NCI-H2107 (cell line): Measurements from ENCODE around the gene POLK.
"Not testable (repeated sequence)": the region's sequence is repeated elsewhere in the genome, so short reads cannot be mapped to it uniquely, and the experiment has no call there.

ENCODE experiments used
- DNase-seq: peaks from one replicate; lab custom pipeline; 2025; lab: John Stamatoyannopoulos, UW

Gene POLK

GRCh38 chr5:75610859-75611310 lies 99.2 kb downstream of the POLK start:
- DNase-seq, result not testable (repeated sequence)

- no peak for DNase-seq
Measured at GRCh38 chr5:75611311-75612225, 99.9 kb downstream of the POLK start, which contains the start of gene ANKDD1B. TSS of gene ANKDD1B (plus strand) at chr5:75611453. CDS start at chr5:75611635, 182 bp downstream.

- no peak for DNase-seq
Measured at GRCh38 chr5:75612226-75612569, 100.5 kb downstream of the POLK start.

GRCh38 chr5:75612901-75613300 lies 101.2 kb downstream of the POLK start:
- DNase-seq, result no peak

GRCh38 chr5:75614176-75614575 lies 102.5 kb downstream of the POLK start:
- DNase-seq, result no peak

GRCh38 chr5:75616371-75616881 lies 104.7 kb downstream of the POLK start:
- no peak for DNase-seq

GRCh38 chr5:75616971-75617621 lies 105.4 kb downstream of the POLK start:
- no peak for DNase-seq

GRCh38 chr5:75617736-75618352 lies 106.2 kb downstream of the POLK start:
- DNase-seq, result no peak

GRCh38 chr5:75620184-75620959 lies 108.7 kb downstream of the POLK start:
- no peak for DNase-seq

- peak; percentile 29 for DNase-seq
Measured at GRCh38 chr5:75622564-75622963, 110.9 kb downstream of the POLK start.

GRCh38 chr5:75623846-75624245 lies 112.2 kb downstream of the POLK start:
- no peak for DNase-seq

GRCh38 chr5:75626959-75627358 lies 115.3 kb downstream of the POLK start:
- DNase-seq, result no peak

- DNase-seq, result no peak
Measured at GRCh38 chr5:75627801-75628200, 116.1 kb downstream of the POLK start.

- no peak for DNase-seq
Measured at GRCh38 chr5:75630875-75631274, 119.2 kb downstream of the POLK start.

GRCh38 chr5:75632321-75632720 lies 120.6 kb downstream of the POLK start:
- DNase-seq, result no peak

- DNase-seq, result no peak
Measured at GRCh38 chr5:75637949-75638348, 126.3 kb downstream of the POLK start.

- DNase-seq, result no peak
Measured at GRCh38 chr5:75639535-75640311, 128.0 kb downstream of the POLK start.

- no peak for DNase-seq
Measured at GRCh38 chr5:75640395-75640794, 128.7 kb downstream of the POLK start.

- no peak for DNase-seq
Measured at GRCh38 chr5:75640826-75641225, 129.1 kb downstream of the POLK start.

- DNase-seq, result no peak
Measured at GRCh38 chr5:75648712-75649111, 137.0 kb downstream of the POLK start.
